ENCODE results near the gene NNT.
"Not testable (repeated sequence)": the region's sequence is repeated elsewhere in the genome, so short reads cannot be mapped to it uniquely, and the experiment has no call there.

Gene NNT

DNA sequence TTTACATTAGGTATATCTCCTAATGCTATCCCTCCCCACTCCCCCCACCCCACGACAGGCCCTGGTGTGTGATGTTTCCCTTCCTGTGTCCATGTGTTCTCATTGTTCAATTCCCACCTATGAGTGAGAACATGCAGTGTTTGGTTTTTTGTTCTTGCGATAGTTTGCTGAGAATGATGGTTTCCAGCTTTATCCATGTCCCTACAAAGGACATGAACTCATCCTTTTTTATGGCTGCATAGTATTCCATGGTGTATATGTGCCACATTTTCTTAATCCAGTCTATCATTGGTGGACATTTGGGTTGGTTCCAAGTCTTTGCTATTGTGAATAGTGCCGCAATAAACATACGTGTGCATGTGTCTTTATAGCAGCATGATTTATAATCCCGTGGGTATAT, 64.4 kb downstream of the NNT start:
- not testable (repeated sequence) for DNase-seq (ENCODE audit: low spot score)

GRCh38 chr5:43674536-43674935, 71.6 kb downstream of the NNT start:
- DNase-seq (ENCODE audit: low spot score) = no peak

- DNase-seq (ENCODE audit: low spot score) = no peak
These were observed 72.4 kb downstream of the NNT start for GRCh38 chr5:43675357-43675756.

GRCh38 chr5:43676083-43676840, 73.3 kb downstream of the NNT start:
- no peak for DNase-seq (ENCODE audit: low spot score)

DNA sequence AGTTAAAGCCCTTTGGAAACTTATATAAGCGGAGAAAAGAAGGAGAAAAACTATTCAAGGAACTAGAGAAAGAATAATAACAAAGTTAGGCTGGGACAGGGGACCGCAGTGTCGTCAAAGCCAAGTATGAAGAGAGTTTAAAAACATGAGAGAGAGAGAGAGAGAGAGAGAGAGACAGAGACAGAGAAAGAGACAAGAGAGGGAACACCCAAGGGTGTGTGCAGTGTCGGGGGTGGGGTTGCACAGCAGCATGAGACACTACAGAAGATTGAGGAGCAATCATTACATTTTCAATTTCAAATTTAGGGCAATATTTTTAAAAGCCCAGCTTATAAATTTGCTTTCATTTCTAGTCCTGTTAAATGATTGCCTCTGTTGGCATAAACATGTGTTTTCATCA, 74.3 kb downstream of the NNT start:
- no peak for DNase-seq (ENCODE audit: low spot score)

GRCh38 chr5:43679214-43679613, 76.2 kb downstream of the NNT start:
- DNase-seq (ENCODE audit: low spot score) = no peak

DNA sequence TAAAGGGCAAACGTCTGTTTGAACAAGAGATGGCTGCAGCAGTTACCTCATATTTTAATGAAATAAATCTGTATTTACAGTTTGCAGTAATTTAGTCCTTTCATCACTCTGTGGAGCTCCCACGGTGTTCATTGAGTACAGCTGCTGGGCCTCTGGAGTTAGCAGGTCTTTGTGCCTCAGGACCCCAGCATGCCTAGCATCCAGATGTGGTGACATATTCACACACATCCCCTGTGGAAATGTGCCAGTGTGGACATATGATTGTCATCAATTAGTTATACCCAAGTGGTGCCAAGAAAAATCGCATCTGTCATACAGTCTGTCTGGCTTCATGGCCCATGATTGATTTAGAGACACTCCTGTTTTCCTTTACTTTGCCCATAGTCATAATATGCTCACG, 77.3 kb downstream of the NNT start:
- DNase-seq (ENCODE audit: low spot score) = no peak

DNA sequence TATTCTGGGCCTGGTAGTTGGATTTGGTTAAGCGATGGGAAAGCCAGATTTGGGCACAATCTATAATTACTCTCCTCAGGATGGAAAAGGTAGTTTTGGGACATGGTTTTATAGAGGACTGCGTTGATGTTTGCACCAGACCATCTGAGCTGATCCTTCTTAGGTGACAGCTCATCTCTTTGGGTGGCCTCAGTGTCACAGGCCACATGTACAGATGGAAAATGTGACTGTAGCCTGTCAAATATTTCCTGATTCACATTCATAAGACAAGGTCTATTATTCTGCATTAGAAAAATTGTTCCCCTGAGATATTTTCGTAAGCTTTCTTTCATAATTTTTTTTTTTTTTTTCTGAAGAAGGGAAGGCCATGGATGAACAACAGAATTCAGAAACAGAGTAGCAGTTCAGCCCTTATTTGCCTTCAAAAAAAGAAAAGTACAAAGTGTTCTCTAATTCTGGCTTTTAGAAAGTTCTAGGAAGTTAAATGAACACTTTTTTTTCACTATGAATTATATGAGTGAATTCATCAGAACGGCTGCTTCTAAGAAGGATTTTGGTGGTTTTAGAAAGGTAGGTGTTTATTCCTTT, 81.0 kb downstream of the NNT start:
- DNase-seq (ENCODE audit: low spot score) = peak; percentile 7

- no peak for DNase-seq (ENCODE audit: low spot score)
These were observed 82.4 kb downstream of the NNT start for GRCh38 chr5:43685252-43685950.

DNA sequence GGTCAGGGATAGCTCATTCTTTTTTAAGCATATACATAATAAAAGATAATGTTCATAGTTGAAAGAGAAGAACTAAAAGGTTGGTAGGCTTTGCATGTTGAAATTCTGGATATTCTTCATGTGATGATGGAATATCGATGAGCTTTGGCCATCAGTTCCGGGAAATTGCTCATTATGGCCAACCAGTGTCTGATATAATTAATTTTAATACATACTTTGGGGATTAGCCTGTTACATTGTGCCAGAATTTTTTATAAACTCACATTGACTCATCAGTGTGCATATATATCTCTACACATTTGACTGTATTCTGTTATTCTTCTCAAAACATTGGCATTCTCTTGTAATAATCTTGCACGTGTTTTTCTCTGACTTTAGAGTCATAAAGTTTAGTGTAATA, 84.3 kb downstream of the NNT start:
- no peak for DNase-seq (ENCODE audit: low spot score)

- DNase-seq (ENCODE audit: low spot score) = no peak
These were observed 88.3 kb downstream of the NNT start for GRCh38 chr5:43691275-43691674.

GRCh38 chr5:43691893-43692292, 88.9 kb downstream of the NNT start:
- DNase-seq (ENCODE audit: low spot score) = no peak

DNA sequence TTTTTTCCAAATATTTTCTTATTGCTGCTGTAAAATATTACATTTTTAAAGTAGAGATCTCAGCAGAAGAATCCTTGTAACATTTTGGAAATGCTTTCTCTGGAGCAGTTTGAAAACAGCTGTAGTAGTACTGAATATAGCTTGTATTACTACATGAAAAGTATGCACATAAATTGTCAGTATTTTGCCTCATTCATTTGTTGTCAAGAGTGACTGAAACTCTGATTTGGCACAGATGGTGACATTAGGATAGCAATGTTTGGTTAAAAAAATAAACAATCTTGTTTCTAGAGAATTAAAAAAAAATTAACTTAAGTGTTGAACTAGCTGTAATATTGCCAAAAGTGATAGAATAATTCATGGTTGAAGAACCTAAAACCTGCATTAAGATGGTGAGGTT, 90.4 kb downstream of the NNT start:
- no peak for DNase-seq (ENCODE audit: low spot score)

DNA sequence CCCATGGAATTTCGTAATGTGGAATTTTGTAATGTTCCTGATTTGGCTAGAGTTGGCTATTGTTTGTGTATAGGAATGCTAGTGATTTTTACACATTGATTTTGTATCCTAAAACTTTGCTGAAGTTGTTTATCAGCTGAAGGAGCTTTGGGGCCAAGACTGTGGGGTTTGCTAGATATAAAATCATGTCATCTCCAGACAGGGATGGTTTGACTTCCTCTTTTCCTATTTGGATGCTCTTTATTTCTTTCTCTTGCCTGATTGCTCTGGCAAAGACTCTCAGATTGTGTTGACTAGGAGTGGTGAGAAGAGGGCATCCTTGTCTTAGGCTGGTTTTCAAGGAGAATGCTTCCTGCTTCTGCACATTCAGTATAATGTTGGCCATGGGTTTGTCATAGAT, 91.0 kb downstream of the NNT start:
- DNase-seq (ENCODE audit: low spot score) = no peak

GRCh38 chr5:43696444-43696843, 93.5 kb downstream of the NNT start:
- not testable (repeated sequence) for DNase-seq (ENCODE audit: low spot score)

GRCh38 chr5:43699910-43700309, 96.9 kb downstream of the NNT start:
- DNase-seq (ENCODE audit: low spot score) = no peak

GRCh38 chr5:43700601-43701000, 97.6 kb downstream of the NNT start:
- no peak for DNase-seq (ENCODE audit: low spot score)

DNA sequence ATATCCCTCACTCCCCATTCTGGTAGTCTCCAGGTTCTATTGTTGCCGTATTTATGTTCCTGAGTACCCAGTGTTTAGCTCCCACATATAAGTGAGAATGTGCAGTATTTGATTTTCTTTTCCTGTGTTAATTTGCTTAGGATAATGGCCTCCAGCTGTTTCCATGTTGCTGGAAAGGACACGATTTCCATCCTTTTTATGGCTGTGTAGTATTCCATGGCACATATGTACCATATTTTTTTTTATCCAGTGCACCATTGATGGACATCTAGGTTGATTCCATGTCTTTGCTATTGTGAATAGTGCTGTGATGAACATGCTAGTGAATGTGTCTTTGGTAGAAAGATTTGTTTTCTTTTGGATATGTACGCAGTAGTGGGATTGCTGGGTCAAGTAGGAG, 98.2 kb downstream of the NNT start:
- DNase-seq (ENCODE audit: low spot score) = no peak

DNA sequence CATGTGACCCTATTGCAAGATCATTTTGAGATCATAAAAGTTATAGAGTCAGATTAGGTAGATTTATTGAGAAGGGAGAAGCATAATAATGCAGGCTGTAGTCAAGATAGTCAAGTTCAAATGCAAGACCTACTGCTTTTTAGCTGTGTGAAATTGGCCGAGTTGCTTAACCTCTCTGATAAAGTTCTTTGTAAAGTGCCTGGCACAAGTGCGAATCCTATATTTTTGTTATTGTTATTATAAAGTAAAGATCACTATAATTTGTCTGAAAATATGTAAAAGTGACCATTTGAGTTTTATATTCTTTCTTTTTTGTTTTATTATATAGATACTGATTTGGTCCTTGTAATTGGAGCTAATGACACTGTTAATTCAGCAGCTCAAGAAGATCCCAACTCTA, 99.3 kb downstream of the NNT start:
- no peak for DNase-seq (ENCODE audit: low spot score)

- peak; percentile 32 for DNase-seq (ENCODE audit: low spot score)
These were observed 99.8 kb downstream of the NNT start for GRCh38 chr5:43702815-43703214.

- no peak for DNase-seq (ENCODE audit: low spot score)
These were observed 101.3 kb downstream of the NNT start for GRCh38 chr5:43704243-43704642.

DNA sequence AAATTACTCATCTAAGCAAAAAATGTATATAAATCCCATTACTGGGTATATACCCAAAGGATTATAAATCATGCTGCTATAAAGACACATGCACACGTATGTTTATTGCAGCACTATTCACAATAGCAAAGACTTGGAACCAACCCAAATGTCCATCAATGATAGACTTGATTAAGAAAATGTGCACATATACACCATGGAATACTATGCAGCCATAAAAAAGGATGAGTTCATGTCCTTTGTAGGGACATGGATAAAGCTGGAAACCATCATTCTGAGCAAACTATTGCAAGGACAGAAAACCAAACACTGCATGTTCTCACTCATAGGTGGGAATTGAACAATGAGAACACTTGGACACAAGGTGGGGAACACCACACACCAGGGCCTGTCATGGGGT, 103.6 kb downstream of the NNT start:
- DNase-seq (ENCODE audit: low spot score) = not testable (repeated sequence)

GRCh38 chr5:43711496-43711895, 108.5 kb downstream of the NNT start:
- DNase-seq (ENCODE audit: low spot score) = no peak
